Caco-2 (cell line): ENCODE results near the gene ZNF385A. TPM values are rescaled to one million over a fixed set of nuclear protein-coding genes. Genes with fewer than 3 reads are reported as not detected.

ENCODE experiments used
- BruUV-seq: library from RNA; stranded (reverse); fragments of 400-500 nt; replicated peaks from 2 replicates; lab custom pipeline; 2021; lab: Mats Ljungman, UMichigan
- CTCF ChIA-PET: fragments of 300-600 bp; sonication (Branson Sonifier 250); formaldehyde crosslinking; loops from one replicate; lab custom pipeline; 2022; ENCODE audit warnings: antibody characterized with exemption; lab: Charles Lee
- POLR2A ChIA-PET: fragments of 300-600 bp; sonication (Branson Sonifier 250); formaldehyde crosslinking; loops from one replicate; lab custom pipeline; 2022; ENCODE audit warnings: antibody characterized with exemption; lab: Charles Lee
- DNase-seq, 2 experiments: peaks; one replicate each; pipeline versions ENCODE4 v3.0.0 to v3.0.0-alpha.2; 2020 to 2022
- H3K27me3 ChIP-seq: replicated peaks from 2 replicates; pipeline ENCODE4 v1.6.0; 2011; ENCODE audit warnings: low read length; ENCODE audit not compliant: control insufficient read depth, insufficient read depth
- H3K36me3 ChIP-seq: 2 replicates; pipeline ENCODE4 v1.5.1; 2011; ENCODE audit warnings: low read length; ENCODE audit not compliant: control insufficient read depth, insufficient read depth
- H3K4me1 ChIP-seq: fragments of 250-450 bp; sonication (Bioruptor Pico); 2 replicates; pipeline ENCODE4 v1.5.1; 2020; ENCODE audit warnings: mild to moderate bottlenecking
- H3K4me3 ChIP-seq: 2 replicates; pipeline ENCODE4 v1.5.1; 2011; ENCODE audit warnings: low read depth, mild to moderate bottlenecking, control low read depth, low read length
- H3K9me3 ChIP-seq: fragments of 250-450 bp; sonication (Bioruptor Pico); 2 replicates; pipeline ENCODE4 v1.5.1; 2020; ENCODE audit warnings: mild to moderate bottlenecking, moderate library complexity
- H3K27ac Mint-ChIP-seq: one replicate; pipeline ENCODE4 v1.8.0; 2022; ENCODE audit warnings: mixed read lengths; ENCODE audit not compliant: unreplicated experiment
- H3K27me3 Mint-ChIP-seq: one replicate; pipeline ENCODE4 v1.8.0; 2022; ENCODE audit warnings: mixed read lengths; ENCODE audit not compliant: insufficient read depth, unreplicated experiment
- H3K36me3 Mint-ChIP-seq: one replicate; pipeline ENCODE4 v1.8.0; 2022; ENCODE audit warnings: mild to moderate bottlenecking, mixed read lengths; ENCODE audit not compliant: insufficient read depth, unreplicated experiment
- H3K4me1 Mint-ChIP-seq: one replicate; pipeline ENCODE4 v1.8.0; 2022; ENCODE audit warnings: low read depth, mixed read lengths; ENCODE audit not compliant: unreplicated experiment
- H3K4me3 Mint-ChIP-seq: one replicate; pipeline ENCODE4 v1.8.0; 2022; ENCODE audit warnings: mild to moderate bottlenecking, moderate library complexity, mixed read lengths; ENCODE audit not compliant: unreplicated experiment
- H3K9me3 Mint-ChIP-seq: one replicate; pipeline ENCODE4 v1.8.0; 2022; ENCODE audit warnings: mixed read lengths; ENCODE audit not compliant: unreplicated experiment
- CTCF ChIP-seq, 2 experiments: fragments of 200-600 bp in 1 of 2; IDR thresholded peaks; 1 replicate in 1 of 2; 2 replicates in 1 of 2; pipeline versions ENCODE4 v1.5.1 to v1.8.0; 2011 to 2022; ENCODE audit warnings: antibody characterized with exemption in 1 of 2, control low read depth in 1 of 2, inconsistent platforms in 1 of 2, low read depth in 1 of 2, low read length in 1 of 2, mild to moderate bottlenecking in 1 of 2, moderate library complexity in 1 of 2; ENCODE audit not compliant: insufficient read depth in 1 of 2, severe bottlenecking in 1 of 2, unreplicated experiment in 1 of 2
- intact Hi-C: fragments of 100-400 bp; cut with micrococcal nuclease; formaldehyde crosslinking; loops from one replicate; pipeline ENCODE4 v1.10.0; 2022; ENCODE audit not compliant: unreplicated experiment
- total RNA-seq: library from RNA; stranded (reverse); gene quantifications from 2 replicates; pipeline ENCODE4 v1.2.3, GENCODE V29; 2022

ZNF385A gene
- total RNA-seq, 1 experiment from 2014 or later, result 8.4 TPM

GRCh38 chr12:54419088-54419887, 34.8 kb upstream of the ZNF385A start, which contains the start of gene ITGA5:
ITGA5 (minus strand) TSS chr12:54419266; CDS start chr12:54419198, 68 bp downstream.
- Histone ChIP-seq H3K9me3 (no peaks in the 10 kb centered on the region), H3K4me3 (peak within 1 kb of the TSS; percentile 67), H3K27me3 (no peaks in the 10 kb centered on the region), H3K4me1 (peaks cover 5% of the 10 kb centered on the region; the same call in 1 of the 2 replicates), H3K36me3 (no peaks in the 10 kb centered on the region)
- Mint-ChIP-seq H3K27ac (peak within 1 kb of the TSS; percentile 77), H3K9me3 (no peaks in the 10 kb centered on the region), H3K27me3 (no peaks in the 10 kb centered on the region), H3K4me1 (peaks cover 10% of the 10 kb centered on the region), H3K4me3 (peak within 1 kb of the TSS; percentile 96), H3K36me3 (no peaks in the 10 kb centered on the region)
- ChIA-PET POLR2A (interaction anchor here (0.7 kb wide), 1 partner anchor 167 kb away, joined by 3 read pairs; no protein-coding TSS in a partner anchor), CTCF (interaction anchor here (1.1 to 2.1 kb wide), 3 partner anchors 20 kb away, joined by 4 to 12 read pairs (median 5); no protein-coding TSS in a partner anchor)
- no peak for TF ChIP-seq CTCF (IDR thresholded peaks at IDR 0.05; ENCODE audit: insufficient read depth in 1 of 2, low read depth in 1 of 2, low read length in 1 of 2, severe bottlenecking in 1 of 2, unreplicated experiment in 1 of 2)
- DNase-seq, result peak; percentile 57 to 64
- intact Hi-C loops, result no loop called here
- BruUV-seq, result no TSS peak

- no peaks in the 10 kb centered on the region for H3K36me3 Mint-ChIP-seq
Observed at GRCh38 chr12:54418441-54419087, 34.0 kb upstream of the ZNF385A start.

More at GRCh38 chr12:54418441-54419087, 34.0 kb upstream of the ZNF385A start:
- no peaks in the 10 kb centered on the region; the same call in 1 of the 2 replicates for H3K36me3 ChIP-seq
- Mint-ChIP-seq H3K4me1 (peaks cover 10% of the 10 kb centered on the region), H3K27me3 (no peaks in the 10 kb centered on the region), H3K27ac (peak overlapping the region; percentile 77), H3K9me3 (no peaks in the 10 kb centered on the region), H3K4me3 (peak overlapping the region; percentile 96)
- no peak for TF ChIP-seq CTCF (IDR thresholded peaks at IDR 0.05; ENCODE audit: insufficient read depth in 1 of 2, low read depth in 1 of 2, low read length in 1 of 2, severe bottlenecking in 1 of 2, unreplicated experiment in 1 of 2)
- DNase-seq, result no peak
- no TSS peak for BruUV-seq
- peaks cover 5% of the 10 kb centered on the region; the same call in 1 of the 2 replicates for H3K4me1 ChIP-seq
- peak overlapping the region; percentile 67 for H3K4me3 ChIP-seq
- ChIA-PET POLR2A (interaction anchor here (0.7 kb wide), 1 partner anchor 167 kb away, joined by 3 read pairs; no protein-coding TSS in a partner anchor), CTCF (interaction anchor here (1.7 to 2.1 kb wide), 2 partner anchors 19 to 21 kb away, joined by 4 to 12 read pairs; no protein-coding TSS in a partner anchor)
- intact Hi-C loops, result no loop called here
- H3K27me3 ChIP-seq, result no peaks in the 10 kb centered on the region
- H3K9me3 ChIP-seq, result no peaks in the 10 kb centered on the region
